HepG2 (cell line): ENCODE data around the gene SYVN1. TPM values are rescaled to one million over a fixed set of nuclear protein-coding genes. Genes with fewer than 3 reads are reported as not detected.

Source experiments
- ATAC-seq: fragments of 200-7000 bp; cut with Tn5 transposase; 3 replicates; pipeline ENCODE4 v1.9.1; 2020; ENCODE audit warnings: mild to moderate bottlenecking, moderate library complexity
- BruUV-seq: library from RNA; stranded (reverse); fragments of 400-500 nt; replicated peaks from 2 replicates; lab custom pipeline; 2021; lab: Mats Ljungman, UMichigan
- CTCF ChIA-PET: fragments of 300-600 bp; formaldehyde crosslinking; extraction: SDS; loops from one replicate; lab custom pipeline; 2021; ENCODE audit warnings: low total read pairs, inconsistent platforms, low intra/inter-chr PET ratio; lab: Yijun Ruan, JAX
- POLR2A ChIA-PET: fragments of 350-600 bp; sonication (Branson Sonifier 250); formaldehyde crosslinking; loops from one replicate; lab custom pipeline; 2020; ENCODE audit warnings: antibody characterized with exemption, inconsistent platforms; lab: Yijun Ruan, JAX
- DNase-seq: peaks from one replicate; pipeline ENCODE4 v3.0.0-alpha.2; 2015; ENCODE audit warnings: low spot score
- FAIRE-seq: peaks from 3 replicates; lab custom pipeline; 2011; peaks lifted over from hg19 to GRCh38; lab: Jason Lieb, UNC
- H2AFZ ChIP-seq: one replicate; pipeline ENCODE4 v1.6.1; 2011; ENCODE audit warnings: low read length, inconsistent platforms
- H3K27ac ChIP-seq: fragments of 300-600 bp; 3 replicates; pipeline ENCODE4 v1.8.0; 2011; ENCODE audit warnings: mixed run types, mild to moderate bottlenecking, mixed read lengths, low read length, inconsistent platforms; ENCODE audit not compliant: insufficient read depth; ENCODE audit errors: extremely low read length
- H3K27me3 ChIP-seq, 2 experiments: fragments of 200-600 bp in 1 of 2; 2 replicates in 1 of 2; 3 replicates in 1 of 2; pipeline versions ENCODE4 v1.6.0 to v1.8.0; 2011; ENCODE audit warnings: low read length in 2 of 2, mild to moderate bottlenecking in 2 of 2, moderate library complexity in 2 of 2, inconsistent platforms in 1 of 2; ENCODE audit not compliant: insufficient read depth in 2 of 2, control insufficient read depth in 1 of 2
- H3K36me3 ChIP-seq, 2 experiments: fragments of 200-600 bp in 1 of 2; replicated peaks in 1 of 2; 2 replicates in 1 of 2; 3 replicates in 1 of 2; pipeline versions ENCODE4 v1.5.1 to v1.8.0; 2011; ENCODE audit warnings: low read length in 2 of 2, inconsistent platforms in 1 of 2; ENCODE audit not compliant: insufficient read depth in 2 of 2, control insufficient read depth in 1 of 2
- H3K4me1 ChIP-seq: 2 replicates; pipeline ENCODE4 v1.5.1; 2012; ENCODE audit warnings: low read length, inconsistent platforms; ENCODE audit not compliant: insufficient read depth
- H3K4me2 ChIP-seq: 2 replicates; pipeline ENCODE4 v1.6.0; 2011; ENCODE audit warnings: low read depth, low read length, inconsistent platforms
- H3K4me3 ChIP-seq, 3 experiments: fragments of 200-600 bp in 1 of 3; sonication (generic), shearing (Covaris generic) in 1 of 3; replicated peaks in 1 of 3; 2 replicates each; pipeline ENCODE4 v1.5.1; 2011 to 2016; ENCODE audit warnings: low read length in 3 of 3, inconsistent platforms in 2 of 3, low read depth in 2 of 3, mild to moderate bottlenecking in 2 of 3, control low read depth in 1 of 3, mixed read lengths in 1 of 3; ENCODE audit not compliant: insufficient read depth in 1 of 3
- H3K79me2 ChIP-seq: one replicate; pipeline ENCODE4 v1.6.1; 2011; ENCODE audit warnings: low read length, inconsistent platforms; ENCODE audit not compliant: insufficient read depth
- H3K9ac ChIP-seq: 2 replicates; pipeline ENCODE4 v1.6.0; 2011; ENCODE audit warnings: mild to moderate bottlenecking, low read depth, low read length, inconsistent platforms; ENCODE audit not compliant: insufficient read depth
- H3K9me3 ChIP-seq: 2 replicates; pipeline ENCODE4 v1.5.1; 2012; ENCODE audit warnings: mild to moderate bottlenecking, low read length
- H4K20me1 ChIP-seq: 2 replicates; pipeline ENCODE4 v1.6.0; 2011; ENCODE audit warnings: inconsistent platforms, mild to moderate bottlenecking, low read length, moderate library complexity; ENCODE audit not compliant: insufficient read depth
- CENPT ChIP-seq: sonication (generic); formaldehyde crosslinking; IDR thresholded peaks from 2 replicates; pipeline ENCODE4 v1.8.0; 2022; ENCODE audit warnings: low read depth, mild to moderate bottlenecking, moderate library complexity, missing genetic modification reagents
- FOSL2 ChIP-seq: sonication (generic); formaldehyde crosslinking; IDR thresholded peaks from 2 replicates; pipeline ENCODE4 v1.4.0; 2020; ENCODE audit warnings: missing genetic modification reagents
- SETDB1 ChIP-seq: sonication (generic); formaldehyde crosslinking; IDR thresholded peaks from 2 replicates; pipeline ENCODE4 v1.5.1; 2020; ENCODE audit warnings: missing genetic modification reagents, mild to moderate bottlenecking, borderline replicate concordance
- SMC3 ChIP-seq: IDR thresholded peaks from 2 replicates; pipeline ENCODE4 v1.6.1; 2011; ENCODE audit warnings: low read length, improper control_type of control experiment
- TOE1 ChIP-seq: sonication (generic); formaldehyde crosslinking; IDR thresholded peaks from 2 replicates; pipeline ENCODE4 v1.4.0; 2020; ENCODE audit warnings: mild to moderate bottlenecking, missing genetic modification reagents
- ZBED4 ChIP-seq: sonication (generic); formaldehyde crosslinking; IDR thresholded peaks from 2 replicates; pipeline ENCODE4 v1.4.0; 2020; ENCODE audit warnings: missing genetic modification reagents, borderline replicate concordance
- ZMYM4 ChIP-seq: sonication (generic); formaldehyde crosslinking; IDR thresholded peaks from 2 replicates; pipeline ENCODE4 v1.8.1; 2023; ENCODE audit warnings: mild to moderate bottlenecking, missing genetic modification reagents
- ZNF121 ChIP-seq: sonication (generic); formaldehyde crosslinking; IDR thresholded peaks from 2 replicates; pipeline ENCODE4 v1.5.0; 2020; ENCODE audit warnings: mild to moderate bottlenecking, missing genetic modification reagents
- ZNF564 ChIP-seq: sonication (generic); formaldehyde crosslinking; IDR thresholded peaks from 2 replicates; pipeline ENCODE4 v1.8.1; 2023; ENCODE audit warnings: mild to moderate bottlenecking, missing genetic modification reagents
- ZNF605 ChIP-seq: sonication (generic); formaldehyde crosslinking; IDR thresholded peaks from 2 replicates; pipeline ENCODE4 v1.8.0; 2022; ENCODE audit warnings: mild to moderate bottlenecking, missing genetic modification reagents
- WGBS: methylation state at CpG from one replicate; pipeline ENCODE4 v1.1.6; 2017; ENCODE audit warnings: low lambda C conversion rate; 5-methylcytosine and 5-hydroxymethylcytosine counted together
- in situ Hi-C: cut with HindIII; loops from 2 replicates; pipeline ENCODE4 v1.10.0; 2017; ENCODE audit warnings: low pct_unique_long_range_greater_than_20kb; ENCODE audit not compliant: extremely low pct_ligation_motif_present
- intact Hi-C: fragments of 100-400 bp; cut with micrococcal nuclease; formaldehyde crosslinking; loops from one replicate; pipeline ENCODE4 v1.10.0; 2022; ENCODE audit not compliant: unreplicated experiment
- polyA plus RNA-seq, 8 experiments: library from polyadenylated mRNA; depleted of rRNA in 3 of 8; stranded (reverse) in 7 of 8; unstranded in 1 of 8; fragments of >200 nt; fragmentation: Illumina TruSeq in 4 of 8; extraction: Trizol in 4 of 8; gene quantifications; 2 replicates each; pipeline versions ENCODE4 v1.2.1 to v1.2.3, GENCODE V29; 2011 to 2016; ENCODE audit warnings: low read depth in 4 of 8, missing spikeins in 1 of 8, mixed read lengths in 1 of 8; ENCODE audit not compliant: insufficient read depth in 1 of 8
- total RNA-seq, 5 experiments: library from RNA; depleted of rRNA; stranded (reverse); fragments of >200 nt; fragmentation: Illumina TruSeq; extraction: Trizol; gene quantifications; 2 replicates each; pipeline ENCODE4 v1.2.3, GENCODE V29; 2016; ENCODE audit warnings: low read depth in 1 of 5

Gene SYVN1
- total and polyA plus RNA-seq, 2 of the 13 experiments (the other 11 are each of a cell fraction or from before 2014, with no cell fraction given): 10.3 to 22.5 TPM

GRCh38 chr11:65078786-65079342 lies 55.5 kb downstream of the SYVN1 start (continued):
- TF ChIP-seq ZNF121 (CRISPR knock-in tag): no peak
- TF ChIP-seq ZBED4: no peak
- TF ChIP-seq CENPT (CRISPR knock-in tag): no peak
- no peak for TF ChIP-seq ZNF605 (CRISPR knock-in tag)
- no peak for TF ChIP-seq SETDB1
- TF ChIP-seq ZMYM4 (CRISPR knock-in tag): no peak
- no peak for TF ChIP-seq TOE1 (CRISPR knock-in tag)

- intact Hi-C loops (loop anchor here (2.0 to 5.0 kb wide), 2 partner anchors 51 to 63 kb away; partner anchors contain the start of genes ARL2 and SNX15), in situ Hi-C loops (no loop called here)
- ChIA-PET CTCF (interaction anchor here (0.8 to 2.3 kb wide), 3 partner anchors 50 to 65 kb away, joined by 5 to 17 read pairs (median 6); partner anchors contain the start of genes ARL2 and SNX15), POLR2A (no interaction called here)
- ATAC-seq (peak; percentile 94), DNase-seq (peak; percentile 49), FAIRE-seq (peak; percentile 79)
- Histone ChIP-seq H3K79me2 (peaks cover 22% of the 10 kb centered on the region), H3K9ac (no peak overlapping the region), H3K4me2 (peak overlapping the region; percentile 5; the same call in 1 of the 2 replicates), H3K27ac (peak overlapping the region; percentile 27), H3K4me1 (peaks cover 33% of the 10 kb centered on the region), H3K9me3 (no peaks in the 10 kb centered on the region), H3K36me3 (peaks cover 11 to 27% of the 10 kb centered on the region in 2 experiments), H4K20me1 (no peaks in the 10 kb centered on the region), H2AFZ (no peak overlapping the region), H3K27me3 (no peaks in the 10 kb centered on the region), H3K4me3 (no peak overlapping the region)
- no TSS peak for BruUV-seq
- 50% methylated on average over 1 of the region's 3 CpGs for WGBS
- TF ChIP-seq ZNF564 (CRISPR knock-in tag): no peak
- TF ChIP-seq FOSL2 (CRISPR knock-in tag): 0 out of 2 replicates have a peak, but pooled peaks have one; percentile 27
- TF ChIP-seq SMC3: peak; percentile 83
Observed at GRCh38 chr11:65078151-65078550, 56.2 kb downstream of the SYVN1 start.
